Kidney capillary endothelial cell (primary cell): ENCODE results near the gene SLC22A12.

Experiments
- DNase-seq: peaks from one replicate; pipeline ENCODE4 v3.0.0-alpha.2; 2018; ENCODE audit warnings: low spot score

Gene SLC22A12

GRCh38 chr11:64562723-64563351, 28.2 kb upstream of the SLC22A12 start:
- DNase-seq: no peak

GRCh38 chr11:64563966-64564365, 27.1 kb upstream of the SLC22A12 start:
- DNase-seq: no peak

- no peak for DNase-seq
These were observed 26.6 kb upstream of the SLC22A12 start for GRCh38 chr11:64564419-64564818.

- no peak for DNase-seq
These were observed 25.8 kb upstream of the SLC22A12 start for GRCh38 chr11:64564947-64565889.

- DNase-seq: peak; percentile 35
These were observed 24.7 kb upstream of the SLC22A12 start for GRCh38 chr11:64566042-64566914.

GRCh38 chr11:64566915-64567891, 23.8 kb upstream of the SLC22A12 start:
- DNase-seq: no peak

- no peak for DNase-seq
These were observed 22.9 kb upstream of the SLC22A12 start for GRCh38 chr11:64568041-64568571.

- DNase-seq: no peak
These were observed 22.4 kb upstream of the SLC22A12 start for GRCh38 chr11:64568584-64569140.

GRCh38 chr11:64569300-64569970, 21.6 kb upstream of the SLC22A12 start:
- no peak for DNase-seq

GRCh38 chr11:64570341-64570740, 20.7 kb upstream of the SLC22A12 start:
- DNase-seq: no peak

GRCh38 chr11:64571050-64571409, 20.0 kb upstream of the SLC22A12 start:
- no peak for DNase-seq

- DNase-seq: no peak
These were observed 19.5 kb upstream of the SLC22A12 start for GRCh38 chr11:64571410-64572091.

GRCh38 chr11:64572143-64572542, 18.9 kb upstream of the SLC22A12 start:
- no peak for DNase-seq

- DNase-seq: no peak
These were observed 13.8 kb upstream of the SLC22A12 start for GRCh38 chr11:64577202-64577601.

- no peak for DNase-seq
These were observed 10.6 kb upstream of the SLC22A12 start for GRCh38 chr11:64580412-64580811.

GRCh38 chr11:64581057-64581523, 9.9 kb upstream of the SLC22A12 start:
- DNase-seq: no peak

- no peak for DNase-seq
These were observed 8.1 kb upstream of the SLC22A12 start for GRCh38 chr11:64582885-64583284.

GRCh38 chr11:64583296-64584262, 7.4 kb upstream of the SLC22A12 start:
- no peak for DNase-seq
